SU-DHL-6 (cell line): ENCODE results near the gene MRFAP1L1.

Experiments
- EZH2phosphoT487 ChIP-seq: fragments of 200-600 bp; sonication (generic), shearing (Covaris generic); conservative IDR thresholded peaks from 2 replicates; pipeline ENCODE4 v1.6.1; 2018; ENCODE audit warnings: mild to moderate bottlenecking, antibody characterized with exemption, low read length, moderate library complexity, mixed read lengths
- TF ChIP-seq, protein P1 (sequence below): fragments of 200-600 bp; sonication (generic); IDR thresholded peaks from one replicate; pipeline ENCODE4 v1.5.1; 2017; ENCODE audit warnings: antibody characterized with exemption, mild to moderate bottlenecking, low read length, moderate library complexity; ENCODE audit not compliant: insufficient read depth, poor library complexity, severe bottlenecking

- TF ChIP-seq, protein P1, sequence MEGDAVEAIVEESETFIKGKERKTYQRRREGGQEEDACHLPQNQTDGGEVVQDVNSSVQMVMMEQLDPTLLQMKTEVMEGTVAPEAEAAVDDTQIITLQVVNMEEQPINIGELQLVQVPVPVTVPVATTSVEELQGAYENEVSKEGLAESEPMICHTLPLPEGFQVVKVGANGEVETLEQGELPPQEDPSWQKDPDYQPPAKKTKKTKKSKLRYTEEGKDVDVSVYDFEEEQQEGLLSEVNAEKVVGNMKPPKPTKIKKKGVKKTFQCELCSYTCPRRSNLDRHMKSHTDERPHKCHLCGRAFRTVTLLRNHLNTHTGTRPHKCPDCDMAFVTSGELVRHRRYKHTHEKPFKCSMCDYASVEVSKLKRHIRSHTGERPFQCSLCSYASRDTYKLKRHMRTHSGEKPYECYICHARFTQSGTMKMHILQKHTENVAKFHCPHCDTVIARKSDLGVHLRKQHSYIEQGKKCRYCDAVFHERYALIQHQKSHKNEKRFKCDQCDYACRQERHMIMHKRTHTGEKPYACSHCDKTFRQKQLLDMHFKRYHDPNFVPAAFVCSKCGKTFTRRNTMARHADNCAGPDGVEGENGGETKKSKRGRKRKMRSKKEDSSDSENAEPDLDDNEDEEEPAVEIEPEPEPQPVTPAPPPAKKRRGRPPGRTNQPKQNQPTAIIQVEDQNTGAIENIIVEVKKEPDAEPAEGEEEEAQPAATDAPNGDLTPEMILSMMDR = no peak
- TF ChIP-seq EZH2phosphoT487 = no peak
These were observed 16.9 kb downstream of the MRFAP1L1 start for GRCh38 chr4:6692806-6693205.
